ENCODE data around the gene NFIA.
"Not testable (repeated sequence)": the region's sequence is repeated elsewhere in the genome, so short reads cannot be mapped to it uniquely, and the experiment has no call there.

NFIA gene

DNA sequence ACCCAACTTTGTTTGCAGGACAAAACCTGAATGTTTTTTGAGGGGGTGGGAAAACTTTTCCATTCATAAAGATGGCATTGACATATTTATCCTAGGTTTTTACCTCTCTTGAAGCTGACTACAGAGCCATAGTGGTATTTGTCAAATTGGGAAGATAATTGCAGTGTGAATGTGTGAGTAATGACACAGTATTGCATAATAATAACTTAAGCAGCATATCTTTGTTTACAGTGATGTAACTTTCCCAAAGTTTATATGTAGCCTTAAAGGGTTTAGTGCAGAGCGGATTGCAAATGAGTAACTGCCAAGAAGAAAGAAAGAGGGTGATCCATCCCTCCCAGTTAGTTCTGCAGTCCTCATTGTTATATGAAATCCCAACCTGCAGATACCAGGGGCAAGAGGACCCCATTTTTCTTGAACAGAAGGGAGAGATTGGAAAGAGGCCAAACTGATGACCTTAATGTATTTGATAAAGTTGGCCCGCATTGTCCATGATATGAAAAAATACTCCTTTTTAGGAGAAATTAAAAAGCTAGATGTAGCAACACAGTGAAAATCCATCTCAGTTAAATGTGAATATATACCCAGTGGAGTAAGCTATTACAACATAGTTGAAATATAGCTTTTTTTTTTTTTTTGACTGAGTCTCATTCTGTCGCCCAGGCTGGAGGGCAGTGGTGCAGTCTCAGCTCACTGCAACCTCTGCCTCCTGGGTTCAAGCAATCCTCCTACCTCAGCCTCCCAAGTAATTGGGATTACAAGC is 23.7 kb upstream of the NFIA start:
- DNase-seq, result no peak

DNA sequence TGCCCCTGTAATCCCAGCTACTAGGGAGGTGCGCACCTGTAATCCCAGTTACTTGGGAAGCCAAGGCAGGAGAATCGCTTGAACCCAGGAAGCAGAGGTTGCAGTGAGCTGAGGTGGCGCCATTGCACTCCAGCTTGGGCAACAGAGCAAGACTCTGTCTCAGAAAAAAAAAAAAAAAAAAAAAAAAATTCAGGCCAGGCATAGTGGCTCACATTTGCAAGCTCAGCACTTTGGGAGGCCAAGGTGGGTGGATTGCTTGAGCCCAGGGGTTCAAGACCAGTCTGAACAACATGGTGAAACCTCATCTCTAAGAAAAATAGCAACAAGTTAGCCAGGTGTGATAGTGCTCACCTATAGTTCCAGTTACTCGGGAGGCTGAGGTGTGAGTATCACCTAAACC is 20.8 kb upstream of the NFIA start:
- DNase-seq, result not testable (repeated sequence)

DNA sequence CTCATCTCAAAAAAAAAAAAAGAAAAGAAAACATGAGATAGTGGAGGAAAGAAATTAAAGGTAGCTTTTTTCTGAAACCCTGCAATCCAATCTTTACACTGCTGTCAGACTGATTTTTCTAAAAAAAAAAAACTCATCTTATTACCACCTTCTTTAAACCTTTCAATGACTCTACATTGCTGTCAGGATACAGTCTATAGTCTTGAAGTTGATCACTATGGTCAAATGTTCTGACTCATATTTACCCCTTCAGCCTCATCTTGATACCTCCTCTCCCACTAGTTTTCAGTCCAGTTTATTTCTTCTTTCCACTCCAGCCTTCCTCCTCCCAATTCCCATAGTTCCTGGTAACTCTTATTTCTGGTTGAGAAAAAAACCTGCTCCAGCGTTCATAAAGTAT is 17.7 kb upstream of the NFIA start:
- DNase-seq, result no peak

DNA sequence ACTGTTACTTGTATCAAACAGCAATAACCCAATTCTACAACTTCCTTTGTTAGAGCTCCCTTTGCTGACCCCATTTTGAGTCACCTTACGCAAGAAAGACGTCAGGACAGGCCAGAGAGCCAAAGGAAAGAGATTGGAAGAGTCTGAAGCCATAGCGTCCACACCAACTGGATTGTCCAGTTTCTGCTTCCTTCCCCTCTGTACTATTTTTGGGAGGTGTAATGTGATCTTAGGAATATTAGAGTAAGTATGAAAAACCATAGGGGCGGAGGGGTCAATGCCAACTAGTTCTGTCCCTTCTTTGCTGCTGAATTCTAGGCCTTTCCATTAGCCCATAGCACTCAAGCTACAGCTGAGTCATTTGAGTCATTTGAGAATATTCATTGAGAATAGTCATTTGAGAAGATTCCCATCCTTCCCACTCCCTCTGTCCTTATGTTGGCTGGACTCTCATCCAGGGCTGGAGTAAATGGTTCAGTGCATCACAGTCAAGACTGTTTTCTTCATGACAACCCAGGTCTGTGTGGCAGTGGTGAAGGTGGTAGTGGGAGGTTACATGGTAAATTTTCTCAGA is 14.8 kb upstream of the NFIA start:
- DNase-seq, result no peak

DNA sequence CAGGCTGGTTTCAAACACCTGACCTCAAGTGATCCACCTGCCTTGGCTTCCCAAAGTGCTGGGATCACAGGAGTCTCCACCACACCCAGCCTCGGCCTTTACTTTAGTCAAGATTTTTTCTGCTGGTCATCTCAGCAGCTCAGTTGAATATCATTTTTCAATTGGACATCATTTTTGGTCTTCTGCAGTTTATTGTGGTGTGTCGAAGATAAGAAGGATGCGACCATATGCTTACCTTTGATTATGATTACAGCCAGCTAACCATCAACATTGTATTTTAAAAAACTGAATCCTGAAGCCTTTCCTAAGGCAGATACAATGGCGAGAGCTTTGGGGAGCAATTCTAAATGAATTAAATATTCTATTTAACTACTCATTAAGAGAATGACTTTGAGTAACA is 12.3 kb upstream of the NFIA start:
- DNase-seq, result no peak

DNA sequence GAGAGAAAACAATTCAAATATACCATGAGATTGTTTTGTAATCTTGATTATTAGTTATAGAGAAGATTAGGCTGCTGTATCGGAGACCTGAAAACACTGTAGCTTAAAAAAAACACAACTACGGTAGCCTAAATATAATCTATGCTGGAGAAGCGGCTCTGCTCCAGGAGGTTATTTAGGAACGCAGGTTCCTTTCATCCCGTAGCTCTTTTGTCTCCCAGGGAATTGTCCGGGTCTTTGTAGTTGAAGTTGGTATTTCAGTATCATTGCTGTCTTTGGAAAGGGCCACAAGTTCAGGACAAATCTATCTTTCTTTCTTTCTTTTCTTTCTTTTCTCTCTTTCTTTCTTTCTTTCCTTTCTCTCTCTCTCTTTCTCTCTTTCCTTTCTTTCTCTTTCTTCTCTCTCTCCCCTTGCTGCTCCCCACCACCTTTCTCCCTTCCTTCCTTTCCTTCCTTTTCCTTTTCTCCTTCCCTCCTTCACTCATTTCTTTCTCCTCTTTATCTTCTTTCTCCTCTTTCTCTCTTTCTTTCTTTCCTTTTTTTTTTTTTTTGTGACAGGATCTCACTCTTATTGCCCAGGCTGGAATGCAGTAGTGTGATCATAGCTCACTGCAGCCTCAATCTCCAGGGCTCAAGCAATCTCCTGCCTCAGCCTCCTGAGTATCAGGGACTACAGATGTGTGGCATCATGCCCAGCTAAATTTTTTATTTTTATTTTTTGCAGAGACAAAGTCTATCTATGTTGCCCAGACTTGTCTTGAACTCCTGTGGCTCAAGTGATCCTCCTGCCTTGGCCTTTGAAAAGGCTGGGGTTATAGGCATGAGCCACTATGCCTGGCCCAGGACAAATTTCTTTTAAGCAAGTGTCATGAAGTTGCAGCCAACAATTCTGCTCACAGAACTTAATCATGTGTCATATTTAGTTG is 10.9 kb upstream of the NFIA start:
- no peak for DNase-seq

DNA sequence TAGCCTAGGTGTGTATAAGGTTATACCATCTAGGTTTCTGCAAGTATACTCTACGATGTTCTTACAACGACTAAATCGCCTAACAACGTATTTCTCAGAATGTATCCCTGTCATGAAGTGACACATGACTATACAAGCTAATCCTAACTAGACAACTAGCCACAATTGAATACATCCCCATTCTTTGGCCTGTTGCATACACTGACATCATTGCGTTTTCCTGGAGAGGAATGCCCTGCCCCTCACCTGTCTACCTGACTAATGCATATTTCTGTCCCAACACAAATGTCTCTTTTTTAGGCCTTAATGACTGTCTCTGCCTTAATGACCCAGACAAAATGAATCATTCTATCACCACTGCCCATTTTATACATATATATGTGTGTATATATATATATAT is 8.5 kb upstream of the NFIA start:
- DNase-seq, result no peak

DNA sequence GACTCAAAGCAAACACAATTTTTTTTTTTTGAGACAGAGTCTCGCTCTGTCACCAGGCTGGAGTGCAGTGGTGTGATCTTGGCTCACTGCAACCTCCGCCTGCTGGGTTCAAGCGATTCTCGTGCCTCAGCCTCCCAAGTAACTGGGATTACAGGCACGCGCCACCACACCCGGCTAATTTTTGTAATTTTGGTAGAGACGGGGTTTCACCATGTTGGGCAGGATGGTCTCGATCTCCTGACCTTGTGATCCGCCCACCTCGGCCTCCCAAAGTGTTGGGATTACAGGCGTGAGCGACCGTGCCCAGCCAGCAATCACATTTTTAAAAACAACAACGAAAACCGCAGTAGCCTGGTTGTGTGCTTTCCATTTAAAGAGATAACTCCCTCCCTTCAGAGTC is 6.5 kb upstream of the NFIA start:
- DNase-seq, result not testable (repeated sequence)

DNA sequence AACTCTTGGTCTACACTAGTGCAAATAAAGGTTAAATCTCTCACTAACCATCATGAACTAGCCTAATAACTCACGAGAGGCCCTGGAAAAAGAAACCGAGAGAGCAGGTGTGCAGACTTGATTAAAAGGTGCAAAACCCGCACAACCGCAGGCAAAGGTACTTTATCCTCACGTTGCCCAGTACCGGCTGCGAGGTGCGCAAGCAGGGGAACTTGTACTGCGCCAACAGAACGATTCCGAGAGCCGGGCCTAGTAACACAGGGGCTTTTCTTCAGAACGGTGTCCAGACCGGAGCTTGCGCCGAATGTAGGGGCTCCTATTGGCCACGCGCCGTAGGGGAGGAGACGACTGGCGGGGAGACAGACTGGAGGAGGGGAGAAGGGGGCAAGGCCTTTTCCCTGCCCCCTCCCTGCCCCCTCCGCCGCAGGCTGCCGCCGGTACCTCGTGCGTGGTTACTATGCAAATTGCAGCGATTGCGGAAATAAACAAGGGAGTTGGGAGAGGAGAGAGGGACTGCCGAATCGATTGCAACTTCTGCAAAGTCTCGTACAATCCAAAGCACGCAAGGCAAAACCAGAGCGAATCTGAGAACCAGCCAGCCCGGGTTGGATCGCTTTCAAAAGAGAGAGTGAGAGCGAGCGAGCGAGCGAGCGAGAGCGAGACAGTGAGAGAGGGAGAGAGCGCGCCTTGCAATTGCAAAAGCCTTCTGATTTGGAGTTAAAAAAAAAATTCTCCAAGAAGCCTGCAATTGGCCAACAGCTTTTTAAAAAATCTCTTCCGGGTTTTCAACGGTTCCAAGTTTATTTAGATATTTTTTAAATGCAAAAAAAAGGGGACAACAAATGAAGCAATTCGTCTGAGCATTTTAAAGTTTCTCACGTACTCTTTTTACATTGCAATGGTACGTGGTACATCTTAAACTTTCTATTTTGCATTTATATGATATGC is 5.4 kb upstream of the NFIA start:
- DNase-seq, result peak; percentile 90

DNA sequence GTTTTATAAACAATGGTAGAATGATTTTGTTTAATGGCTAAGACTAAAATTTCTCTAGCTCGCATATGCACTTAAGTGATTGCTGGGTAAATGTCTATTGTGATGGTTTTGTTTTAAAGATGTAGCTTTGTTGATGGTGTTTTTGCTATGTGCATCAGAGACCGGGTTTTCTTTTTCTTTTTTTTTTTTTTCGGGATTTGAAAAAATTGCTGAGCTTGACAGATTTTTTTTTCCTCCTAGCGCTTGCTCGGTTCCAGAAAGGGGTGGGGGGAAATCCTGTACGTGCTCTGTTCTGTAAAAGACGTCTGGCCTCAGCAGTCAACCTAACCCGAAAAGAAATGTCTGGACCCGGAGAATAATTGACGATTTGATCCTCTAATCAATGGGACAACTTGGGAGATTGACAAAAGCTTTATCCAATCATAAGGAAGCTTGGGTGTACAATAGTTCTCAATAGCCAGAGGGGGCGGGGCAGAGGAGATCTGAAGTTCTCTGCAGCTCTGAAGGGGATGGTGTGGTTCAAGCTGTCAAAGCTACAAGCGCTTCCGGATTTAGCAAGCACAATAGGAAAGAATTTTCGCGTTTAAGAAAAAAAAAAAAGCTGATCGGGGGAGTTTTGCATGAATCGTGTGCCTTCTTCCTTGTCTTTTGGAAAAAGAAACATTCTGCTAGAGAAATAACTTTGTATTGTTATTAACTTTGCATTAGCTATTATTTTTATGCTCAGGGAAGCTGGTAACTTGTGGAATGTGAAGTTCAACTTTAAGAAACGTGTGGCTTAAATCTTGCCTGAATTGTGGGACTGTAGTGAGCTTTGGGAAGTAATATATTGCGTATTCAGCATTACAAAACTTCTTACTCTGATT is 4.5 kb upstream of the NFIA start:
- DNase-seq, result peak; percentile 79

DNA sequence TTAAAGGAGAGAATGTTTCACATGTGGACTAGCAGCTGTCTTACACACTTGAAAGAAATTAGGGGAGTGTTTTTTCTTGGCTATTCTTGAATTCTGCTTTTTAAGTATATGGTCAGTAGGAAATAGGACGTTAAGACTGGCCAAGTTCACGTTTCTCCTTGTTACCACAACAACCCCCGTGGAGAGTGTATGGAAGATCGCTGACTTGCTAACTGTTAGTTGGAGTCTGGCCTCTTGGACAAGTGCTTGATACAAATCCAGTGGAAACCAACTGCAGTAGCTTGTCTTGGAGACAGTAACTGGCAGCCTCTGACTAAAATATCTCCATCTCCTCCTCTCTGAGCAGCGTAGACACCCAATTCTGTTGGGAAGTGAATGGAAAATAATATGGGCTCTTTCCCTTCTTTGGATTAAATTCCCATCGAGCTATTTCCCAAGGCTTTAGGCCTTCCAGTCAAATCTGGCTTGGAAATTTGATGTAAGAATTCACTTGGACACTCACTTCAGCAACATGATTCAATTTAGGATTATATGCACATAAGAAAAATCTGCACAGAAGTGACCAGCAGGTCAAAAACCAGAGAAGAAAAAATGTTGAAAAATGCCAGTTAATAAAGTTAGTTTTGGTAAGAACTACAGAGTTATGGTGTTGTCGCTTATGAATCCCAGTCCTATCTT is 3.6 kb upstream of the NFIA start:
- DNase-seq, result no peak

DNA sequence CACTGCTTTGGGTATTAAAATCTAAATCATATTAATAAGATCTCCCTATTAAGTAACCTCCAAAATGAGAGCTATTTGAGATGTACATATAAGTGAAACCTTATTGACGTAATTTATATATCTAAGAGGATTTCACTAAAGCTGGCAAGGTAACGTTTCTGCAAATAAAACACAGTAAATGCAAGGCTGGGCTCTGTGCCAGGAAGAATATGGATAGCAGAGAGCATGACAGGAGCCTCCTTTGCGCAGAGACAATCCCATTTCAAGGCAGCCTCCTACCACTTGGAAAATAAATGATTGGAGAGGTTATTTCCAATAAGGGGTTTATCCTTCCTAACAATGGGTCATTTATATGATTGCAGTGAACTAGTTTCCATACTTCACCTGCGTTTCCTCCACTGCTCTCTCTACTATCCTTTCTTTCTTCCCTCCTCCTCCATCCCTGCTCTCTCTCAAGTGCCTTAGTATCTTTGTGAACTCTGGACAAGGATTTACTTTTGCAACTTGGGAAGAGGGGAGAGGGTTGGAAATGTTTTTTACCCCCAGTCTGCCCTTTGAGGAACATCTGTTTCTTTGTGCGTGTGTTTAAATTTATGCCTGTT is 3.0 kb upstream of the NFIA start:
- DNase-seq, result no peak

DNA sequence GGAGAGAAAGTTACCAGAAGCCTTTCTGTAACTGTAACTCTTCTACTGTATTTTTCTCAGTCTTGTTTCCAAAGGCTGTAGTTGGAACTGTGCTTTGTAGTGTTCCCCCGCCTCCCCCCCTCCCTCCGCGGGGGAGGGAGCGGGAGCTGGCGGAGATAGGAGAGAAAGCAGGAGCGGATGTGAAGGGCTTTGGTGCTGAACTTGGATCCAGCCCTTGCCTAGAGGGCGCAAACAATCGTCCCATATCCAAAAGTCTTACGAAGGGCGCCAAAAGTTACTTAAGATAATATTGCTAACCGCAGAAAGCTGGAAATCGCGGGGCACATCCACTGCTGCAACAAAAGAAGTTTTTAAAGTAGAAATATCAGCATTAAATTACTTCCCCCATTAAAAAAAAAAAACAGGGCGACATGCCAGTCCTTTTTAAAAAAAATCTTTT is 2.4 kb upstream of the NFIA start:
- DNase-seq, result peak; percentile 77

DNA sequence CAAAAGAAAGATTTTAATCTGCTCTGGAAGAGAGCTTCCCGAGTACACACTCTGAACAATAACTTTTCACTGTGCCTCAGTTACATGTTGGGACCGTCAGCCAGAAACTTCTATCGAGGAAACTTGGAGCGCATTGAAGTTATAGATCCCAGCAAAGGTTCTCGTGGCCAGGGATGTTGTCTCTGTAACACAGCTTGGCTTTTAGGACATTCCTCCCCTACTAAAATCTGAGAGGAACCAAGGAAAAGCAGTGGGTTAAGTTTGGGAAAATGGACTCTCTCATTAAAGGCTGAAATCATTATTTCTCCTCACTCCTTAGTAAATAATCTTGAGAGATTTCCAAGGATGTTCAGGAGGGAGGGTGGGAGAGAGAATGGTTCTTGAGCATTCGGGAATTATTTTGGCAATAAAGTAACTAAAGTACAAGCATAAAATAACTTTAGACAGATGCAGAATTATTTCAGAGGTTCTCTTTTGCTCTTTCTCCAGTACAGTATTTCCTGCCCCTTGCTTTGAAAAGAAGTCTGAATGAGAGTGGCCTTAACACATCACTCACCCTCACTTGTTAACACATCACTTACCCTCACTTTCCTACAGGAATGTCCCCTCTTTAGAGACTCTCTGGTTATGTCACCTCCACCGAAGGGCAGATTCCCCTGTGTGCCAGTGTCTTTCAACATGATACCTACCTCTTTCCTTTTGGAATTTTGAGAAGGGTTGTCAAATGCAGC is 1.8 kb upstream of the NFIA start:
- DNase-seq, result peak; percentile 52

DNA sequence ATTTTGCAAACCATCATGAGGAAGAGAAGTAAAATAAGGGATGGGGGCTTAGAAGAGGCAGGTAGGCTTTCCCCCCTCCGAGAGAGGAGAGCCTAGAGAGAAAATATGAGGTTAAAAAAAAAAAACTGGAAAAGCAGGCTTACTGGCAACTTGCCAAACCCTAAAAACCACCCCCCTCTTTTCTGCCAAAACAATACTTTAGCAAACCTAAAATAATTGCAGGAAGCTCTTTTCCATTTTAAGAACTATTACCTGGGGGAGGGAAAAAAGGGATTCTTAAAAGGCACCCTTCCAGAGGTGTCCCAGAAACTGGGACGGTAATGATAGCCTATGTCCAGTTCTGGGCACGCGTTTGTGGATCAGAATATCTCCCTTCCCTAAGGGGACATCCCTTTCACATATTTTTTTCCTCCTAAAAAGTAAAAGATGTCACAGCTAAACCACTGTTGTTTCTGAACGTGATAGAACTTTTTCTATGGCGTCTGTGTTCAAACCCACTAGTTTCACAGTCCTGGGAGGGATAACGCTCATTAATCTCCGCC is 1.1 kb upstream of the NFIA start:
- DNase-seq, result no peak

DNA sequence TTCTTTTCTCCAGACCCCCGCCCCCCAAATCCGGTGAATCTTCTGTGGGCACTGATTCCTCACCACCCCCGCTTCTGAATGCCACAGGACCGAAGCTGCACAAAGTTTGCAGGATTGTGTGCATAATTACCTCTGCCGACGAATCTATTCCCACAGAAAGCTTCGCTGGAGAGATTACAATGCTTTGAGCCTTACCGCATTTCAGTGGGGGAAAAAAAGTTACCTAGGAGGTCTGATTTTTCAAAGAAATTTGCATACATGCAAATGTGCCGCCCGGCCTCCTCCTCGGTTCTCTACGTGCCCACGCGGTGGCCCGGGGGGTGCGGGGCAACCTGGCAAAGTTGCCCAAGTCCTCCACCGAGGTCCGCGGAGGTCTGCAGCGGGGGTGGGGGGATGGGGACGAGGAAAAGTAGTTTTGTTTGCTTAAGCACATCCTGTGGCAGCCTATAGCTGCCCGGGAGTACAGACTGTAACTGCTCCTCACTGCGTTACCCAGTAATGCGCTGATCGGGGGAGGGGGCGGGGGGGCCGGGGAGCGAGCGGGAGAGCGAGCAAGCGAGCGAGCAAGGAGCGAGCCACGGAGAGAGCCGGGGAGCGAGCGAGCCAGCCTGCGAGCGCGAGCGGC is 563 bp upstream of the NFIA start:
- DNase-seq, result peak; percentile 78

DNA sequence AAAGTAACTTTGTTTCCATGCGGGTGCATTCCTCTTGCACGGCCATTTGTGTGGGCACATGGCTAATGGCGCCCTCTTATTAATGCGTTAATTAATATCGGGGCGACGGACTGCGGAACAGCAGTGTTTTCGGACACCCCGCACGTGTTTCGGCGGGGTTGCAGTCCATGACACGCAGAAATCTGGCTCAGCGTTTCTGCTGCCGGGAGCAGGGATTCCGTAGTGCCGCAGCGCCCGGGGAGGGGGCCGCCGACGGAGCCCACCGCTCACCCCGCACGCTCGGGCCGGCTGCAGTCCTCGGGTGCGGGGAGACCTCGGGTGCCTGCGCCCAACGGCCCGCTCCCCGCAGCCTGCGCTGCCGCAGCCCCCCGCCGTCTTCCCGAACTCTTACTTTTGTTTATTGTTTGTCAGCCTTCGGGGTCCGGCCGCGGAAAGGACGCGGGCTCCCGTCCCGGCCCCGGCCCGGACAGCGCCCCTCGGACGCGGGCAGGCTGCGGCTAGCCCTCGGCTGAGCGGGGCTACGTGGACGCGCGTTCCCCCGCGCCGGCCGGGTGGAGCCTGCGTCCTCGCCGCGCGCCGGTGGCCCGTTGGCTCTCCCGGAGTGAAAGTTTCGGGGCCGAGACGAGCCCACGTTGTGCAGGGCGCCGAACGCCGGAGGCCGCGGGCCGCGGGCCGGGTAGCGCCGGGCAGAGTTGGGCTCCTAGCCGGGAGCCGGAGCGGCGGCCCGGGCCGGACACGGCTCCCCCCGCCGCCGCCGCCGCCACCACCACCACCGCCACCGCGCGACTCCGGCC is 849 bp downstream of the NFIA start:
- DNase-seq, result peak; percentile 86

All from right kidney (tissue), 1 donor.